H1 (cell line): ENCODE measurements around the gene PIK3R3. TPM values are rescaled to one million over a fixed set of nuclear protein-coding genes. Genes with fewer than 3 reads are reported as not detected.

ENCODE experiments used
- CTCF ChIA-PET: fragments of 300-600 bp; sonication (Branson Sonifier 250); formaldehyde crosslinking; loops from one replicate; lab custom pipeline; 2021; ENCODE audit not compliant: partially characterized antibody; lab: Charles Lee
- POLR2A ChIA-PET: fragments of 300-600 bp; sonication (Branson Sonifier 250); formaldehyde crosslinking; loops from one replicate; lab custom pipeline; 2021; ENCODE audit warnings: inconsistent platforms; ENCODE audit not compliant: partially characterized antibody; lab: Charles Lee
- DNase-seq, 2 experiments: peaks; one replicate each; pipeline versions ENCODE4 v3.0.0 to v3.0.0-alpha.2; 2010 to 2022; ENCODE audit warnings: low spot score in 2 of 2, low read depth in 1 of 2, mixed read lengths in 1 of 2
- FAIRE-seq: peaks from 2 replicates; lab custom pipeline; 2011; peaks lifted over from hg19 to GRCh38; lab: Jason Lieb, UNC
- H2AFZ ChIP-seq: 2 replicates; pipeline ENCODE4 v1.8.1; 2012; ENCODE audit warnings: low read length, inconsistent platforms
- H2AK5ac ChIP-seq: 2 replicates; pipeline ENCODE4 v1.6.1; 2013; ENCODE audit warnings: low read depth, low read length
- H2BK120ac ChIP-seq: replicated peaks from 2 replicates; pipeline ENCODE3; 2013; ENCODE audit warnings: low read depth, low read length, inconsistent platforms
- H2BK12ac ChIP-seq: 2 replicates; pipeline ENCODE4 v1.6.1; 2013; ENCODE audit warnings: low read depth, low read length
- H2BK15ac ChIP-seq: 2 replicates; pipeline ENCODE4 v1.6.1; 2013; ENCODE audit warnings: low read length
- H2BK20ac ChIP-seq: 2 replicates; pipeline ENCODE4 v1.6.1; 2013; ENCODE audit warnings: low read length
- H2BK5ac ChIP-seq: 2 replicates; pipeline ENCODE4 v1.6.1; 2013; ENCODE audit warnings: low read depth, low read length
- H3K14ac ChIP-seq: 2 replicates; pipeline ENCODE4 v1.6.1; 2013; ENCODE audit warnings: inconsistent platforms; ENCODE audit not compliant: insufficient read length
- H3K18ac ChIP-seq: 2 replicates; pipeline ENCODE4 v1.6.1; 2013; ENCODE audit warnings: low read length; ENCODE audit errors: extremely low read depth
- H3K23ac ChIP-seq: 2 replicates; pipeline ENCODE4 v1.6.1; 2013; ENCODE audit warnings: inconsistent platforms; ENCODE audit not compliant: insufficient read length
- H3K23me2 ChIP-seq: 2 replicates; pipeline ENCODE4 v1.6.1; 2013; ENCODE audit warnings: low read depth, low read length
- H3K27ac ChIP-seq: 2 replicates; pipeline ENCODE4 v1.6.1; 2011; ENCODE audit warnings: low read depth, low read length, inconsistent platforms
- H3K27me3 ChIP-seq, 4 experiments: replicated peaks in 1 of 4; 1 replicate in 1 of 4; 2 replicates in 3 of 4; pipeline versions ENCODE4 v1.6.1 to v1.8.1; 2011 to 2013; ENCODE audit warnings: low read length in 3 of 4, mild to moderate bottlenecking in 3 of 4, inconsistent platforms in 2 of 4, mixed read lengths in 2 of 4, moderate library complexity in 1 of 4; ENCODE audit not compliant: control insufficient read depth in 3 of 4, insufficient read depth in 3 of 4; ENCODE audit errors: extremely low read depth in 1 of 4
- H3K36me3 ChIP-seq, 4 experiments: 2 replicates each; pipeline versions ENCODE4 v1.6.1 to v1.8.1; 2011 to 2013; ENCODE audit warnings: mild to moderate bottlenecking in 4 of 4, low read length in 3 of 4, moderate library complexity in 2 of 4, control low read depth in 1 of 4, inconsistent platforms in 1 of 4; ENCODE audit not compliant: insufficient read depth in 4 of 4, control insufficient read depth in 2 of 4
- H3K4ac ChIP-seq: replicated peaks from 2 replicates; pipeline ENCODE3; 2013; ENCODE audit warnings: low read length, low read depth, mixed read lengths, inconsistent platforms; ENCODE audit not compliant: insufficient read length
- H3K4me1 ChIP-seq, 4 experiments: replicated peaks in 1 of 4; 1 replicate in 1 of 4; 2 replicates in 3 of 4; pipeline versions ENCODE4 v1.6.1 to v1.8.1; 2011 to 2013; ENCODE audit warnings: low read length in 3 of 4, inconsistent platforms in 2 of 4, mixed read lengths in 1 of 4; ENCODE audit not compliant: insufficient read depth in 4 of 4, control insufficient read depth in 3 of 4
- H3K4me2 ChIP-seq, 2 experiments: 2 replicates each; pipeline versions ENCODE4 v1.6.1 to v1.8.1; 2011 to 2013; ENCODE audit warnings: low read depth in 2 of 2, low read length in 2 of 2, control low read depth in 1 of 2, inconsistent platforms in 1 of 2, mild to moderate bottlenecking in 1 of 2; ENCODE audit not compliant: insufficient read depth in 1 of 2
- H3K4me3 ChIP-seq, 4 experiments: fragments of 200-600, 300-600 bp in 1 of 4; sonication (generic), shearing (Covaris generic), sonication (Bioruptor Twin) in 1 of 4; 2 replicates each; pipeline versions ENCODE4 v1.5.1 to v1.8.1; 2011 to 2016; ENCODE audit warnings: low read length in 4 of 4, low read depth in 3 of 4, control low read depth in 2 of 4, inconsistent platforms in 2 of 4, mild to moderate bottlenecking in 2 of 4, mixed read lengths in 1 of 4, moderate library complexity in 1 of 4; ENCODE audit not compliant: insufficient read depth in 2 of 4; ENCODE audit errors: extremely low read depth in 1 of 4
- H3K56ac ChIP-seq: replicated peaks from 2 replicates; pipeline ENCODE3; 2013; ENCODE audit warnings: low read depth, mild to moderate bottlenecking, mixed read lengths, low read length, inconsistent platforms; ENCODE audit not compliant: insufficient read length
- H3K79me1 ChIP-seq: 2 replicates; pipeline ENCODE4 v1.6.1; 2013; ENCODE audit warnings: low read depth, low read length, control low read depth
- H3K79me2 ChIP-seq, 2 experiments: 2 replicates each; pipeline versions ENCODE4 v1.6.1 to v1.8.1; 2012 to 2013; ENCODE audit warnings: low read length in 2 of 2, mild to moderate bottlenecking in 2 of 2, inconsistent platforms in 1 of 2; ENCODE audit not compliant: insufficient read depth in 2 of 2, control insufficient read depth in 1 of 2
- H3K9ac ChIP-seq, 4 experiments: replicated peaks in 1 of 4; 1 replicate in 1 of 4; 2 replicates in 3 of 4; pipeline versions ENCODE4 v1.6.1 to v1.8.1; 2011 to 2013; ENCODE audit warnings: low read depth in 3 of 4, low read length in 3 of 4, control low read depth in 2 of 4, mild to moderate bottlenecking in 2 of 4, moderate library complexity in 2 of 4, inconsistent platforms in 1 of 4; ENCODE audit errors: extremely low read depth in 1 of 4
- H3K9me3 ChIP-seq, 2 experiments: 2 replicates each; pipeline versions ENCODE4 v1.6.1 to v1.8.1; 2012 to 2013; ENCODE audit warnings: mild to moderate bottlenecking in 2 of 2, moderate library complexity in 2 of 2, control low read depth in 1 of 2, inconsistent platforms in 1 of 2, low read depth in 1 of 2, low read length in 1 of 2, mixed read lengths in 1 of 2; ENCODE audit not compliant: insufficient read depth in 2 of 2
- H4K20me1 ChIP-seq, 2 experiments: replicated peaks in 1 of 2; 2 replicates each; pipeline versions ENCODE3 to v1.8.1; 2011 to 2013; ENCODE audit warnings: inconsistent platforms in 2 of 2, low read length in 2 of 2, mild to moderate bottlenecking in 1 of 2; ENCODE audit not compliant: insufficient read depth in 2 of 2, control insufficient read depth in 1 of 2
- H4K5ac ChIP-seq: 2 replicates; pipeline ENCODE4 v1.6.1; 2013; ENCODE audit warnings: low read length, low read depth, mixed read lengths, inconsistent platforms; ENCODE audit not compliant: insufficient read length
- H4K8ac ChIP-seq: 2 replicates; pipeline ENCODE4 v1.8.0; 2013; ENCODE audit warnings: mild to moderate bottlenecking, moderate library complexity, low read length, inconsistent platforms; ENCODE audit not compliant: insufficient read depth; ENCODE audit errors: extremely low read depth
- H4K91ac ChIP-seq: replicated peaks from 2 replicates; pipeline ENCODE3; 2013; ENCODE audit warnings: low read length, mixed read lengths, inconsistent platforms; ENCODE audit not compliant: insufficient read length
- ATF3 ChIP-seq: IDR thresholded peaks from 2 replicates; pipeline ENCODE4 v1.6.1; 2011; ENCODE audit warnings: low read depth, mild to moderate bottlenecking, low read length; ENCODE audit not compliant: insufficient read depth
- BACH1 ChIP-seq: IDR thresholded peaks from 2 replicates; pipeline ENCODE4 v1.6.1; 2012; ENCODE audit warnings: low read length, improper control_type of control experiment
- CHD1 ChIP-seq: IDR thresholded peaks from 2 replicates; pipeline ENCODE4 v1.6.1; 2012; ENCODE audit warnings: low read depth, low read length, improper control_type of control experiment
- EGR1 ChIP-seq: IDR thresholded peaks from 2 replicates; pipeline ENCODE4 v1.6.1; 2011; ENCODE audit warnings: low read depth, low read length, borderline replicate concordance
- GABPA ChIP-seq: IDR thresholded peaks from 2 replicates; pipeline ENCODE4 v1.6.1; 2011; ENCODE audit warnings: mild to moderate bottlenecking, low read length, moderate library complexity, borderline replicate concordance; ENCODE audit not compliant: insufficient read depth
- JUN ChIP-seq: IDR thresholded peaks from 2 replicates; pipeline ENCODE4 v1.6.1; 2011; ENCODE audit warnings: low read depth, mild to moderate bottlenecking, improper control_type of control experiment, low read length
- KDM4A ChIP-seq: IDR thresholded peaks from one replicate; pipeline ENCODE4 v1.7.1; 2012; ENCODE audit warnings: low read depth, mild to moderate bottlenecking, moderate library complexity, low read length, inconsistent platforms; ENCODE audit not compliant: severe bottlenecking
- RAD21 ChIP-seq, 2 experiments: IDR thresholded peaks in 1 of 2; conservative IDR thresholded peaks in 1 of 2; 2 replicates each; pipeline ENCODE4 v1.6.1; 2011; ENCODE audit warnings: low read depth in 2 of 2, low read length in 2 of 2, improper control_type of control experiment in 1 of 2, inconsistent platforms in 1 of 2, mild to moderate bottlenecking in 1 of 2, moderate library complexity in 1 of 2
- SIX5 ChIP-seq: IDR thresholded peaks from 2 replicates; pipeline ENCODE4 v1.6.1; 2011; ENCODE audit warnings: mild to moderate bottlenecking, low read depth, low read length
- SP1 ChIP-seq: IDR thresholded peaks from 2 replicates; pipeline ENCODE4 v1.6.1; 2011; ENCODE audit warnings: low read depth, low read length
- TAF1 ChIP-seq: IDR thresholded peaks from 2 replicates; pipeline ENCODE4 v1.6.1; 2011; ENCODE audit warnings: mild to moderate bottlenecking, low read depth, low read length
- TCF12 ChIP-seq: IDR thresholded peaks from 2 replicates; pipeline ENCODE4 v1.6.1; 2011; ENCODE audit warnings: low read depth, mild to moderate bottlenecking, low read length
- WGBS, 2 experiments: shearing (Covaris generic) in 1 of 2; methylation state at CpG; one replicate each; pipeline versions ENCODE4 v1.1.6 to v1.1.7; 2013 to 2015; ENCODE audit warnings: low lambda C conversion rate in 2 of 2, mixed read lengths in 2 of 2, inconsistent platforms in 1 of 2, low coverage in 1 of 2, missing lambda C conversion rate in 1 of 2; ENCODE audit not compliant: insufficient replicate concordance in 2 of 2, insufficient coverage in 1 of 2, insufficient read length in 1 of 2; ENCODE audit errors: extremely low coverage in 1 of 2, missing lambda C conversion rate in 1 of 2; 5-methylcytosine and 5-hydroxymethylcytosine counted together
- polyA plus RNA-seq, 7 experiments: library from polyadenylated mRNA; depleted of rRNA in 3 of 7; stranded (reverse) in 5 of 7; unstranded in 2 of 7; fragments of >200 nt in 5 of 7; fragments of 200-250 nt in 2 of 7; gene quantifications; 1 replicate in 5 of 7; 2 replicates in 1 of 7; 4 replicates in 1 of 7; pipeline versions ENCODE4 v1.2.1 to v1.2.3, GENCODE V29; 2011 to 2013; ENCODE audit warnings: missing spikeins in 2 of 7, mixed read lengths in 2 of 7
- total RNA-seq: library from RNA; stranded (reverse); fragmentation: NEBNext Ultra II Directional; extraction: Animal tissue kit (Norgen Biotek cat#: 25700); gene quantifications from 2 replicates; pipeline ENCODE4 v1.2.1, GENCODE V29; 2021

Gene PIK3R3
- total and polyA plus RNA-seq, 2 of the 8 experiments (the other 6 are each of a cell fraction or from before 2014, with no cell fraction given) = 5.3 to 13.6 TPM

GRCh38 chr1:46134660-46135331, 2.4 kb upstream of the PIK3R3 start:
- no peak overlapping the region for H3K14ac ChIP-seq
- no peak overlapping the region for H4K8ac ChIP-seq
- peaks cover 10% of the 10 kb centered on the region for H3K23me2 ChIP-seq
- ChIA-PET CTCF (interaction anchor here (0.7 to 1.6 kb wide), 5 partner anchors 14 to 97 kb away, joined by 3 to 4 read pairs (median 3); no protein-coding TSS in a partner anchor), POLR2A (interaction anchor here (1.0 to 2.2 kb wide), 5 partner anchors 10 to 112 kb away, joined by 3 to 6 read pairs (median 3); no protein-coding TSS in a partner anchor)
- DNase-seq (no peak), FAIRE-seq (no peak)
- H4K91ac ChIP-seq = no peak overlapping the region
- H4K5ac ChIP-seq = no peak overlapping the region
- no peak overlapping the region for H2AK5ac ChIP-seq
- H3K56ac ChIP-seq = no peak overlapping the region
- no peak overlapping the region for H3K4me3 ChIP-seq
- H3K18ac ChIP-seq = no peak overlapping the region
- H3K27me3 ChIP-seq = no peaks in the 10 kb centered on the region
- peaks cover 0 to 13% of the 10 kb centered on the region in 2 experiments; a peak in 2 of 4 replicates for H3K79me2 ChIP-seq
- no peak overlapping the region for H3K23ac ChIP-seq
- no peak overlapping the region for H2BK20ac ChIP-seq
- peaks cover 0 to 8% (median 5%) of the 10 kb centered on the region in 4 experiments; a peak in 5 of 7 replicates for H3K4me1 ChIP-seq
- H2BK5ac ChIP-seq = no peak overlapping the region
- no peak overlapping the region for H3K4ac ChIP-seq
- no peaks in the 10 kb centered on the region for H3K36me3 ChIP-seq
- no peaks in the 10 kb centered on the region for H3K9me3 ChIP-seq
- no peaks in the 10 kb centered on the region for H4K20me1 ChIP-seq
- peak overlapping the region in 1 of 4 experiments; percentile 43; a peak in 1 of 7 replicates for H3K9ac ChIP-seq
- H2BK120ac ChIP-seq = no peak overlapping the region
- H2BK12ac ChIP-seq = no peak overlapping the region
- no peak overlapping the region; a peak in 1 of 4 replicates for H3K4me2 ChIP-seq
- no peak overlapping the region for H2BK15ac ChIP-seq
- H3K79me1 ChIP-seq = no peaks in the 10 kb centered on the region
- no peak overlapping the region for H3K27ac ChIP-seq
- H2AFZ ChIP-seq = no peak overlapping the region
- WGBS, 2 experiments = 86% methylated on average over 3 of the region's 3 CpGs; no CpG with 5 or more reads in 1 of the 2 experiments
- TF ChIP-seq RAD21 (IDR thresholded peaks at IDR 0.05 in 1 of 2, conservative IDR thresholded peaks at IDR 0.05 in 1 of 2; ENCODE audit: low read depth in 2 of 2, low read length in 2 of 2) = no peak
- TF ChIP-seq KDM4A = no peak
- TF ChIP-seq TAF1 = no peak
- no peak for TF ChIP-seq BACH1
- no peak for TF ChIP-seq CHD1
- TF ChIP-seq SP1 = no peak
- no peak for TF ChIP-seq GABPA
- TF ChIP-seq JUN = no peak
- TF ChIP-seq SIX5 = no peak
- no peak for TF ChIP-seq ATF3
- TF ChIP-seq EGR1 = no peak
- TF ChIP-seq TCF12 = no peak
